Mesendoderm (in vitro differentiated cells): Measurements from ENCODE around the gene SLC27A4.

Source experiments
- DNase-seq: peaks from one replicate; pipeline ENCODE4 v3.0.0; 2013
- H2AK5ac ChIP-seq: 2 replicates; pipeline ENCODE4 v1.6.1; 2013; ENCODE audit warnings: low read length, inconsistent platforms
- H2BK120ac ChIP-seq: 2 replicates; pipeline ENCODE4 v1.6.1; 2013; ENCODE audit warnings: low read depth, mild to moderate bottlenecking, low read length, moderate library complexity, mixed read lengths
- H2BK15ac ChIP-seq: replicated peaks from 2 replicates; pipeline ENCODE4 v1.6.1; 2013; ENCODE audit warnings: low read depth, mild to moderate bottlenecking, moderate library complexity
- H2BK5ac ChIP-seq: 2 replicates; pipeline ENCODE4 v1.6.1; 2013; ENCODE audit warnings: low read length, inconsistent platforms
- H3K18ac ChIP-seq: 2 replicates; pipeline ENCODE4 v1.6.1; 2013; ENCODE audit warnings: mild to moderate bottlenecking, low read length, mixed read lengths
- H3K23ac ChIP-seq: one replicate; pipeline ENCODE4 v1.6.1; 2013; ENCODE audit warnings: low read length
- H3K27ac ChIP-seq: 2 replicates; pipeline ENCODE4 v1.5.1; 2013; ENCODE audit warnings: low read depth, mild to moderate bottlenecking, inconsistent platforms, low read length, moderate library complexity
- H3K27me3 ChIP-seq: 2 replicates; pipeline ENCODE4 v1.6.1; 2013; ENCODE audit warnings: low read length, control low read depth, mild to moderate bottlenecking, inconsistent platforms; ENCODE audit not compliant: insufficient read depth, poor library complexity
- H3K36me3 ChIP-seq: 2 replicates; pipeline ENCODE4 v1.6.1; 2013; ENCODE audit warnings: low read length, inconsistent platforms; ENCODE audit not compliant: control insufficient read depth, insufficient read depth
- H3K4ac ChIP-seq: one replicate; pipeline ENCODE4 v1.6.1; 2013; ENCODE audit warnings: low read depth, mild to moderate bottlenecking, low read length, moderate library complexity
- H3K4me1 ChIP-seq: 2 replicates; pipeline ENCODE4 v1.6.1; 2013; ENCODE audit warnings: low read depth, low read length, inconsistent platforms; ENCODE audit not compliant: control insufficient read depth
- H3K4me2 ChIP-seq: 2 replicates; pipeline ENCODE4 v1.6.1; 2013; ENCODE audit warnings: low read length
- H3K4me3 ChIP-seq: 2 replicates; pipeline ENCODE4 v1.5.1; 2013; ENCODE audit warnings: mild to moderate bottlenecking, low read length
- H3K56ac ChIP-seq: one replicate; pipeline ENCODE4 v1.6.1; 2013; ENCODE audit warnings: low read length
- H3K79me1 ChIP-seq: 2 replicates; pipeline ENCODE4 v1.6.1; 2013; ENCODE audit warnings: low read length, inconsistent platforms
- H3K79me2 ChIP-seq: 2 replicates; pipeline ENCODE4 v1.6.1; 2013; ENCODE audit warnings: mild to moderate bottlenecking, low read length; ENCODE audit not compliant: control insufficient read depth, insufficient read depth
- H3K9ac ChIP-seq: 2 replicates; pipeline ENCODE4 v1.6.1; 2013; ENCODE audit warnings: low read length, inconsistent platforms
- H4K5ac ChIP-seq: one replicate; pipeline ENCODE4 v1.6.1; 2013; ENCODE audit warnings: low read length
- H4K8ac ChIP-seq: one replicate; pipeline ENCODE4 v1.6.1; 2013; ENCODE audit warnings: low read depth, mild to moderate bottlenecking, control low read depth, low read length, moderate library complexity
- WGBS: extraction: QIAGEN DNeasy Blood & Tissue Kit; methylation state at CpG from one replicate; pipeline ENCODE4 v1.1.7; 2013; ENCODE audit warnings: low lambda C conversion rate, missing lambda C conversion rate; ENCODE audit not compliant: insufficient coverage; ENCODE audit errors: extremely low coverage; 5-methylcytosine and 5-hydroxymethylcytosine counted together

SLC27A4 gene

DNA sequence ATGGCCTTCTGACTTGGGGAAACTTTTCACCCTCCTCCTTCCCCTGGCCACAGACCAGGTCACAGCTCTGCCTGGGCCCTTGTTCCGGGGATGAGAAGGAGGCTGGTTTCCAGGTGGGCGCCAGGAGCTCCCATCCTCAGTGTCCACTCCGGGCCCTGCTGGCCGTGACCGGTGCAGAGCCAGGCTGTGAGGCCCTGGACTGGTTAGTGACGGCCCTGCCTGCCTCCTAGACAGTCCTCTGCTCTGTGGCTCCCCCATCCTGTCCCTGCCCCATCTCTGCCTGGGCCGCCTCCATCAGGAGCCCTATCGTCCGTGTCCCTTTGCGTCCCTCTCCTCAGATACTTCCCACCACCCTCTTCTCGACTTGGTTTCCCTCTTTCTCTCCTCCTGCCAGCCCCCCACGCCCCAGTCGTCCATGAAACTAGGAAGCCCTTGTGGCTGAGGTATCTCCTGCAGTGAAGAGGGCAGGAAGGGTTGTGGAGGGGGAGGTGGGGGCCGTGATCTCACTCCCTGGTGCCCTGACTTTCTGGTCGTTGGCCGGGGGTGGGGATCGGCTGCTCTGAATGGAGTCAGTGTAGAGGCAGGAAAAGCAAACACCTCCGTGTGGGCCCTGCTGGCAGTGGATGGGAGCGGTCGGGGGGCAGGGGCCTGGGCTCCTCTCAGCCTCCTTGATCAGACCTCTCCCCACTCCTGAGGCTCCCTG lies 64.9 kb downstream of the SLC27A4 start:
- Histone ChIP-seq H3K79me2 (no peaks in the 10 kb centered on the region), H2BK15ac (no peak overlapping the region), H3K4me1 (no peaks in the 10 kb centered on the region), H3K27me3 (peaks cover 10% of the 10 kb centered on the region), H3K23ac (no peak overlapping the region), H3K9ac (no peak overlapping the region), H3K4me3 (no peak overlapping the region), H3K36me3 (no peaks in the 10 kb centered on the region), H2AK5ac (no peak overlapping the region), H4K5ac (no peak overlapping the region), H3K79me1 (no peaks in the 10 kb centered on the region), H4K8ac (no peak overlapping the region), H3K18ac (no peak overlapping the region), H2BK5ac (no peak overlapping the region), H3K27ac (no peak overlapping the region), H3K4me2 (no peak overlapping the region), H3K4ac (no peak overlapping the region), H3K56ac (peak overlapping the region; percentile 63), H2BK120ac (no peak overlapping the region)
- no CpG with 5 or more reads among the region's 20 CpGs for WGBS
- no peak for DNase-seq

- Histone ChIP-seq H2AK5ac (no peak overlapping the region), H3K27ac (no peak overlapping the region), H3K27me3 (peaks cover 10% of the 10 kb centered on the region)
Observed at GRCh38 chr9:128405780-128406171, 65.4 kb downstream of the SLC27A4 start.

GRCh38 chr9:128406848-128407391 lies 66.6 kb downstream of the SLC27A4 start:
- peaks cover 10% of the 10 kb centered on the region for H3K27me3 ChIP-seq
- H4K8ac ChIP-seq: no peak overlapping the region
- H3K79me2 ChIP-seq: no peaks in the 10 kb centered on the region
- no peak overlapping the region for H3K4ac ChIP-seq
- H2BK15ac ChIP-seq: no peak overlapping the region
- no peak overlapping the region for H3K4me3 ChIP-seq
- WGBS: no CpG with 5 or more reads among the region's 9 CpGs
- no peak overlapping the region for H3K9ac ChIP-seq
- no peak overlapping the region for H2AK5ac ChIP-seq
- H2BK120ac ChIP-seq: no peak overlapping the region
- no peaks in the 10 kb centered on the region for H3K79me1 ChIP-seq
- H3K4me2 ChIP-seq: no peak overlapping the region
- no peak overlapping the region for H2BK5ac ChIP-seq
- H3K56ac ChIP-seq: peak overlapping the region; percentile 5
- DNase-seq: no peak
- H3K4me1 ChIP-seq: no peaks in the 10 kb centered on the region
- no peak overlapping the region for H3K23ac ChIP-seq
- H3K27ac ChIP-seq: no peak overlapping the region
- no peaks in the 10 kb centered on the region for H3K36me3 ChIP-seq
- H3K18ac ChIP-seq: no peak overlapping the region
- no peak overlapping the region for H4K5ac ChIP-seq

More at GRCh38 chr9:128405780-128406171, 65.4 kb downstream of the SLC27A4 start:
- Histone ChIP-seq H3K79me2 (no peaks in the 10 kb centered on the region), H3K36me3 (no peaks in the 10 kb centered on the region), H3K18ac (no peak overlapping the region), H2BK15ac (no peak overlapping the region), H3K9ac (no peak overlapping the region), H4K8ac (no peak overlapping the region), H2BK5ac (no peak overlapping the region), H3K56ac (no peak overlapping the region), H3K79me1 (no peaks in the 10 kb centered on the region), H2BK120ac (no peak overlapping the region), H3K4me1 (no peaks in the 10 kb centered on the region), H3K4me2 (no peak overlapping the region), H4K5ac (no peak overlapping the region), H3K4ac (no peak overlapping the region), H3K23ac (no peak overlapping the region), H3K4me3 (no peak overlapping the region)
- no CpG with 5 or more reads among the region's 7 CpGs for WGBS
- DNase-seq: no peak

GRCh38 chr9:128408963-128409431 lies 68.7 kb downstream of the SLC27A4 start:
- H3K27ac ChIP-seq: no peak overlapping the region
- H3K79me2 ChIP-seq: no peaks in the 10 kb centered on the region
- no peaks in the 10 kb centered on the region for H3K36me3 ChIP-seq
- no peak overlapping the region for H3K18ac ChIP-seq
- H4K5ac ChIP-seq: no peak overlapping the region
- H2BK120ac ChIP-seq: no peak overlapping the region
- no peak overlapping the region for H3K56ac ChIP-seq
- no peak overlapping the region for H3K23ac ChIP-seq
- H3K9ac ChIP-seq: no peak overlapping the region
- H3K27me3 ChIP-seq: peaks cover 10% of the 10 kb centered on the region
- H3K4me1 ChIP-seq: no peaks in the 10 kb centered on the region
- no CpG with 5 or more reads among the region's 26 CpGs for WGBS
- no peak overlapping the region for H2BK15ac ChIP-seq
- H3K4ac ChIP-seq: no peak overlapping the region
- no peak overlapping the region for H4K8ac ChIP-seq
- no peak overlapping the region for H2AK5ac ChIP-seq
- no peak overlapping the region for H3K4me2 ChIP-seq
- H2BK5ac ChIP-seq: no peak overlapping the region
- no peaks in the 10 kb centered on the region for H3K79me1 ChIP-seq
- H3K4me3 ChIP-seq: no peak overlapping the region
- no peak for DNase-seq

GRCh38 chr9:128409450-128409849 lies 69.1 kb downstream of the SLC27A4 start:
- no peaks in the 10 kb centered on the region for H3K4me1 ChIP-seq
- H2BK15ac ChIP-seq: no peak overlapping the region
- no peak overlapping the region for H2AK5ac ChIP-seq
- H3K23ac ChIP-seq: no peak overlapping the region
- H3K36me3 ChIP-seq: no peaks in the 10 kb centered on the region
- DNase-seq: no peak
- no peak overlapping the region for H4K5ac ChIP-seq
- no peak overlapping the region for H3K4me2 ChIP-seq
- no peak overlapping the region for H2BK5ac ChIP-seq
- no peak overlapping the region for H3K56ac ChIP-seq
- H3K79me2 ChIP-seq: no peaks in the 10 kb centered on the region
- no peak overlapping the region for H3K18ac ChIP-seq
- H3K27ac ChIP-seq: no peak overlapping the region
- WGBS: no CpG with 5 or more reads among the region's 8 CpGs
- H2BK120ac ChIP-seq: no peak overlapping the region
- H3K4me3 ChIP-seq: no peak overlapping the region
- no peak overlapping the region for H4K8ac ChIP-seq
- no peak overlapping the region for H3K9ac ChIP-seq
- no peaks in the 10 kb centered on the region for H3K79me1 ChIP-seq
- H3K27me3 ChIP-seq: peaks cover 10% of the 10 kb centered on the region
- H3K4ac ChIP-seq: no peak overlapping the region
